Liver (tissue), 3 donors: ENCODE measurements around the gene ARID3A.

Source experiments
- ATF3 ChIP-seq: IDR thresholded peaks from 2 replicates; pipeline ENCODE4 v1.6.1; 2016; ENCODE audit warnings: antibody characterized with exemption
- CTCF ChIP-seq: fragments of 150-350 bp; IDR thresholded peaks from 2 replicates; pipeline ENCODE4 v1.5.1; 2017; ENCODE audit warnings: improper control_type of control experiment, low read depth, low read length; ENCODE audit not compliant: missing input control
- EGR1 ChIP-seq, 2 donors: IDR thresholded peaks; 2 replicates each; pipeline ENCODE4 v1.6.1; 2016 to 2018; ENCODE audit warnings: antibody characterized with exemption in 2 of 2, low read depth in 2 of 2
- FOXA2 ChIP-seq: IDR thresholded peaks from 2 replicates; pipeline ENCODE4 v1.6.1; 2016; ENCODE audit warnings: antibody characterized with exemption
- GABPA ChIP-seq, 2 donors: IDR thresholded peaks in 1 of 2; conservative IDR thresholded peaks in 1 of 2; 2 replicates each; pipeline ENCODE4 v1.6.1; 2016; ENCODE audit warnings: antibody characterized with exemption in 2 of 2, mild to moderate bottlenecking in 1 of 2, moderate library complexity in 1 of 2
- HNF4G ChIP-seq: IDR thresholded peaks from 2 replicates; pipeline ENCODE4 v1.6.1; 2016; ENCODE audit warnings: antibody characterized with exemption
- JUND ChIP-seq, 2 donors: IDR thresholded peaks; 2 replicates each; pipeline ENCODE4 v1.6.1; 2016; ENCODE audit warnings: antibody characterized with exemption in 2 of 2
- RAD21 ChIP-seq, 2 donors: IDR thresholded peaks; 2 replicates each; pipeline ENCODE4 v1.6.1; 2016; ENCODE audit warnings: antibody characterized with exemption in 2 of 2, mild to moderate bottlenecking in 2 of 2
- SP1 ChIP-seq: IDR thresholded peaks from 2 replicates; pipeline ENCODE4 v1.6.1; 2018; ENCODE audit warnings: antibody characterized with exemption, mild to moderate bottlenecking
- TAF1 ChIP-seq: conservative IDR thresholded peaks from 2 replicates; pipeline ENCODE4 v1.6.1; 2016; ENCODE audit warnings: antibody characterized with exemption, mild to moderate bottlenecking
- YY1 ChIP-seq: IDR thresholded peaks from 2 replicates; pipeline ENCODE4 v1.6.1; 2016; ENCODE audit warnings: antibody characterized with exemption, mild to moderate bottlenecking
- donor health status: healthy.
- donor health status: healthy.

GRCh38 chr19:925087-925525, 729 bp upstream of the ARID3A start:
- TF ChIP-seq CTCF (no peak), JUND (IDR thresholded peaks at IDR 0.05) (no peak), GABPA (IDR thresholded peaks at IDR 0.05 in 1 of 2, conservative IDR thresholded peaks at IDR 0.05 in 1 of 2) (no peak), ATF3 (no peak), SP1 (no peak), YY1 (no peak), RAD21 (IDR thresholded peaks at IDR 0.05) (no peak), HNF4G (no peak), FOXA2 (no peak), TAF1 (no peak), EGR1 (IDR thresholded peaks at IDR 0.05; ENCODE audit: low read depth in 2 of 2) (no peak)
